ENCODE data around the gene THOC6. TPM values are rescaled to one million over a fixed set of nuclear protein-coding genes. Genes with fewer than 3 reads are reported as not detected.

The THOC6 gene
- 16.8 to 38.9 TPM (median 34.3 TPM) in 5 replicates for total RNA-seq (2022; extraction: Qiagen RNA extraction; ENCODE audit: low read depth)

GRCh38 chr16:3023669-3024478 lies at the start of gene THOC6, which contains the start of gene HCFC1R1:
THOC6 (plus strand) TSS chr16:3024035; CDS start chr16:3024327, 292 bp downstream.
HCFC1R1 (minus strand) TSS chr16:3023942; CDS start chr16:3023941, 1 bp downstream.

GRCh38 chr16:2980227-2981176 lies 43.3 kb upstream of the THOC6 start, which contains the start of gene PKMYT1:
PKMYT1 (minus strand) TSS chr16:2980446; CDS start chr16:2979657, 789 bp downstream.

GRCh38 chr16:3012828-3013420 lies 10.9 kb upstream of the THOC6 start, which contains the start of gene CLDN9:
CLDN9 (plus strand) TSS chr16:3012923; CDS start chr16:3013363, 440 bp downstream.

GRCh38 chr16:3017794-3018506 lies 5.9 kb upstream of the THOC6 start, which contains the start of gene CLDN6:
CLDN6 (minus strand) TSS chr16:3018183; CDS start chr16:3016021, 2,162 bp downstream.

GRCh38 chr16:3020247-3020603 lies 3.6 kb upstream of the THOC6 start, which contains the start of gene TNFRSF12A:
TNFRSF12A (plus strand) TSS chr16:3020368; CDS start chr16:3020398, 30 bp downstream.

GRCh38 chr16:3036726-3037315 lies 13.0 kb downstream of the THOC6 start, which contains the start of gene BICDL2:
BICDL2 (minus strand) TSS chr16:3036944; CDS start chr16:3035496, 1,448 bp downstream.

GRCh38 chr16:3045758-3046640 lies 22.2 kb downstream of the THOC6 start, which contains the start of gene MMP25:
MMP25 (plus strand) TSS chr16:3046561; CDS start chr16:3046918, 357 bp downstream.

GRCh38 chr16:3065069-3065741 lies 41.4 kb downstream of the THOC6 start, which contains the start of gene IL32:
IL32 (plus strand) TSS chr16:3065640; CDS start chr16:3065812, 172 bp downstream.

Other genes with a start within 250 kb of the THOC6 start
- gene ELOB, start 246.8 kb upstream of the THOC6 start, total RNA-seq (2022; extraction: Qiagen RNA extraction; ENCODE audit: low read depth) = 390 to 513 TPM (median 475 TPM) in 5 replicates
- not detected in 5 replicates for gene PRSS33, start 236.5 kb upstream of the THOC6 start, total RNA-seq (2022; extraction: Qiagen RNA extraction; ENCODE audit: low read depth)
- not detected in 5 replicates for gene PRSS41, start 225.6 kb upstream of the THOC6 start, total RNA-seq (2022; extraction: Qiagen RNA extraction; ENCODE audit: low read depth)
- gene PRSS21, start 206.8 kb upstream of the THOC6 start, total RNA-seq (2022; extraction: Qiagen RNA extraction; ENCODE audit: low read depth) = not detected in 5 replicates
- gene ZG16B, start 193.7 kb upstream of the THOC6 start, total RNA-seq (2022; extraction: Qiagen RNA extraction; ENCODE audit: low read depth) = 0.54 to 1.1 TPM (median 1.0 TPM) in 5 replicates
- 1.0 to 2.5 TPM (median 1.6 TPM) in 5 replicates for gene PRSS22, start 165.9 kb upstream of the THOC6 start, total RNA-seq (2022; extraction: Qiagen RNA extraction; ENCODE audit: low read depth)
- 34.4 to 57.2 TPM (median 48.8 TPM) in 5 replicates for gene FLYWCH2, start 140.8 kb upstream of the THOC6 start, total RNA-seq (2022; extraction: Qiagen RNA extraction; ENCODE audit: low read depth)
- 15.9 to 31.8 TPM (median 26.8 TPM) in 5 replicates for gene FLYWCH1, start 112.1 kb upstream of the THOC6 start, total RNA-seq (2022; extraction: Qiagen RNA extraction; ENCODE audit: low read depth)
- gene KREMEN2, start 59.8 kb upstream of the THOC6 start, total RNA-seq (2022; extraction: Qiagen RNA extraction; ENCODE audit: low read depth) = 0.85 to 3.2 TPM (median 2.4 TPM) in 5 replicates
- gene PAQR4, start 54.7 kb upstream of the THOC6 start, total RNA-seq (2022; extraction: Qiagen RNA extraction; ENCODE audit: low read depth) = 25.4 to 46.5 TPM (median 45.2 TPM) in 5 replicates
- 44.4 to 98.5 TPM (median 91.4 TPM) in 5 replicates for gene PKMYT1, start 43.6 kb upstream of the THOC6 start, total RNA-seq (2022; extraction: Qiagen RNA extraction; ENCODE audit: low read depth)
- 0.21 to 0.48 TPM (median 0.38 TPM) in 5 replicates for gene CLDN9, start 11.1 kb upstream of the THOC6 start, total RNA-seq (2022; extraction: Qiagen RNA extraction; ENCODE audit: low read depth)
- gene CLDN6, start 5.9 kb upstream of the THOC6 start, total RNA-seq (2022; extraction: Qiagen RNA extraction; ENCODE audit: low read depth) = 0.20 to 0.56 TPM (median 0.41 TPM) in 4 of 5 replicates, not detected in the other
- gene TNFRSF12A, start 3.7 kb upstream of the THOC6 start, total RNA-seq (2022; extraction: Qiagen RNA extraction; ENCODE audit: low read depth) = 357 to 594 TPM (median 560 TPM) in 5 replicates
- 176 to 257 TPM (median 227 TPM) in 5 replicates for gene HCFC1R1, start 93 bp upstream of the THOC6 start, total RNA-seq (2022; extraction: Qiagen RNA extraction; ENCODE audit: low read depth)
- gene BICDL2, start 12.9 kb downstream of the THOC6 start, total RNA-seq (2022; extraction: Qiagen RNA extraction; ENCODE audit: low read depth) = not detected in 5 replicates
- gene MMP25, start 22.5 kb downstream of the THOC6 start, total RNA-seq (2022; extraction: Qiagen RNA extraction; ENCODE audit: low read depth) = 0.79 to 0.99 TPM (median 0.86 TPM) in 5 replicates
- 17.7 to 35.2 TPM (median 24.4 TPM) in 5 replicates for gene IL32, start 41.6 kb downstream of the THOC6 start, total RNA-seq (2022; extraction: Qiagen RNA extraction; ENCODE audit: low read depth)
- gene ZSCAN10, start 75.3 kb downstream of the THOC6 start, total RNA-seq (2022; extraction: Qiagen RNA extraction; ENCODE audit: low read depth) = not detected in 5 replicates
- gene ZNF205, start 88.6 kb downstream of the THOC6 start, total RNA-seq (2022; extraction: Qiagen RNA extraction; ENCODE audit: low read depth) = 8.6 to 16.6 TPM (median 14.1 TPM) in 5 replicates
- 5.6 to 15.1 TPM (median 12.6 TPM) in 5 replicates for gene ZNF213, start 111.0 kb downstream of the THOC6 start, total RNA-seq (2022; extraction: Qiagen RNA extraction; ENCODE audit: low read depth)
- 0.32 to 0.76 TPM (median 0.41 TPM) in 5 replicates for gene OR1F1, start 164.2 kb downstream of the THOC6 start, total RNA-seq (2022; extraction: Qiagen RNA extraction; ENCODE audit: low read depth)
- 7.4 to 9.6 TPM (median 8.4 TPM) in 5 replicates for gene ZNF200, start 211.1 kb downstream of the THOC6 start, total RNA-seq (2022; extraction: Qiagen RNA extraction; ENCODE audit: low read depth)
- gene MEFV, start 232.6 kb downstream of the THOC6 start, total RNA-seq (2022; extraction: Qiagen RNA extraction; ENCODE audit: low read depth) = not detected in 5 replicates